ENCODE data around the gene FA2H.
"Not testable (repeated sequence)": the region's sequence is repeated elsewhere in the genome, so short reads cannot be mapped to it uniquely, and the experiment has no call there.

The FA2H gene

DNA sequence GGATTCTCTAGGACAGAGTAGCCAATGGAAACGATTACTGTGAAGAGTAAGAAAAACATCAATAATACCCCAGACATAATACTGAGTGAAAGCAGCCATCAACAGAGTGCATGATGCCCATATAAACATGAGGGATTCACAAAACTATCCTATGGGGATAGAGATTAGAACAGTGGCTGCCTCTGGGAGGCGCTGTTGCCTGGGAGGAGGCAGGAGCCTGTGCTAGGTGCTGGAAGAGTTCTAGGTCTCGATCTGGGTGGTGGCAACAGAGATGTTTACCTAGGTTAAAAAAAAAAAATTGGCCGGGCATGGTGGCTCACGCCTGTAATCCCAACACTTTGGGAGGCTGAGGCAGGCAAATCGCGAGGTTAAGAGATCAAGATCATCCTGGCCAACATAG is 7.9 kb downstream of the FA2H start:
- Histone ChIP-seq H3K4me1 (ENCODE audit: control insufficient read depth, insufficient read depth, low read length) (peaks cover 13% of the 10 kb centered on the region), H3K36me3 (ENCODE audit: control insufficient read depth, insufficient read depth, low read length) (no peaks in the 10 kb centered on the region), H3K9me3 (ENCODE audit: control insufficient read depth, low read length) (no peaks in the 10 kb centered on the region), H3K27me3 (ENCODE audit: control insufficient read depth, insufficient read depth, low read length) (no peaks in the 10 kb centered on the region), H3K9ac (ENCODE audit: low read length) (no peak overlapping the region), H3K4me3 (ENCODE audit: low read length) (no peak overlapping the region)

GRCh38 chr16:74764184-74764583 is 10.4 kb downstream of the FA2H start:
- not testable (repeated sequence) for H3K9ac ChIP-seq (ENCODE audit: low read length); H3K36me3 ChIP-seq (ENCODE audit: control insufficient read depth, insufficient read depth, low read length); H3K4me3 ChIP-seq (ENCODE audit: low read length); H3K9me3 ChIP-seq (ENCODE audit: control insufficient read depth, low read length); H3K27me3 ChIP-seq (ENCODE audit: control insufficient read depth, insufficient read depth, low read length)
- H3K4me1 ChIP-seq (ENCODE audit: control insufficient read depth, insufficient read depth, low read length) = peaks cover 18% of the 10 kb centered on the region

GRCh38 chr16:74761665-74762064 is 13.0 kb downstream of the FA2H start:
- Histone ChIP-seq H3K27me3 (ENCODE audit: control insufficient read depth, insufficient read depth, low read length) (no peaks in the 10 kb centered on the region), H3K4me1 (ENCODE audit: control insufficient read depth, insufficient read depth, low read length) (peaks cover 22% of the 10 kb centered on the region), H3K36me3 (ENCODE audit: control insufficient read depth, insufficient read depth, low read length) (no peaks in the 10 kb centered on the region), H3K9me3 (ENCODE audit: control insufficient read depth, low read length) (no peaks in the 10 kb centered on the region), H3K9ac (ENCODE audit: low read length) (no peak overlapping the region), H3K4me3 (ENCODE audit: low read length) (no peak overlapping the region)

- no peaks in the 10 kb centered on the region for H3K27me3 ChIP-seq (ENCODE audit: control insufficient read depth, insufficient read depth, low read length)
Measured at GRCh38 chr16:74760007-74760767, 14.4 kb downstream of the FA2H start.

GRCh38 chr16:74759564-74759963 is 15.1 kb downstream of the FA2H start:
- Histone ChIP-seq H3K4me1 (ENCODE audit: control insufficient read depth, insufficient read depth, low read length) (peaks cover 22% of the 10 kb centered on the region), H3K36me3 (ENCODE audit: control insufficient read depth, insufficient read depth, low read length) (no peaks in the 10 kb centered on the region), H3K9ac (ENCODE audit: low read length) (no peak overlapping the region), H3K27me3 (ENCODE audit: control insufficient read depth, insufficient read depth, low read length) (no peaks in the 10 kb centered on the region), H3K9me3 (ENCODE audit: control insufficient read depth, low read length) (no peaks in the 10 kb centered on the region), H3K4me3 (ENCODE audit: low read length) (no peak overlapping the region)

More at GRCh38 chr16:74760007-74760767, 14.4 kb downstream of the FA2H start:
- no peaks in the 10 kb centered on the region for H3K9me3 ChIP-seq (ENCODE audit: control insufficient read depth, low read length)
- H3K9ac ChIP-seq (ENCODE audit: low read length) = no peak overlapping the region
- H3K4me3 ChIP-seq (ENCODE audit: low read length) = no peak overlapping the region
- no peaks in the 10 kb centered on the region for H3K36me3 ChIP-seq (ENCODE audit: control insufficient read depth, insufficient read depth, low read length)
- peaks cover 22% of the 10 kb centered on the region for H3K4me1 ChIP-seq (ENCODE audit: control insufficient read depth, insufficient read depth, low read length)

GRCh38 chr16:74758801-74759200 is 15.8 kb downstream of the FA2H start:
- no peaks in the 10 kb centered on the region for H3K9me3 ChIP-seq (ENCODE audit: control insufficient read depth, low read length)
- H3K9ac ChIP-seq (ENCODE audit: low read length) = no peak overlapping the region
- no peaks in the 10 kb centered on the region for H3K36me3 ChIP-seq (ENCODE audit: control insufficient read depth, insufficient read depth, low read length)
- peaks cover 23% of the 10 kb centered on the region for H3K4me1 ChIP-seq (ENCODE audit: control insufficient read depth, insufficient read depth, low read length)
- no peaks in the 10 kb centered on the region for H3K27me3 ChIP-seq (ENCODE audit: control insufficient read depth, insufficient read depth, low read length)
- no peak overlapping the region for H3K4me3 ChIP-seq (ENCODE audit: low read length)

GRCh38 chr16:74757349-74757748 is 17.3 kb downstream of the FA2H start:
- Histone ChIP-seq H3K4me1 (ENCODE audit: control insufficient read depth, insufficient read depth, low read length) (peaks cover 28% of the 10 kb centered on the region), H3K27me3 (ENCODE audit: control insufficient read depth, insufficient read depth, low read length) (no peaks in the 10 kb centered on the region), H3K36me3 (ENCODE audit: control insufficient read depth, insufficient read depth, low read length) (no peaks in the 10 kb centered on the region), H3K9ac (ENCODE audit: low read length) (no peak overlapping the region), H3K9me3 (ENCODE audit: control insufficient read depth, low read length) (no peaks in the 10 kb centered on the region), H3K4me3 (ENCODE audit: low read length) (no peak overlapping the region)

GRCh38 chr16:74756203-74756602 is 18.4 kb downstream of the FA2H start:
- Histone ChIP-seq H3K9ac (ENCODE audit: low read length) (no peak overlapping the region), H3K27me3 (ENCODE audit: control insufficient read depth, insufficient read depth, low read length) (no peaks in the 10 kb centered on the region), H3K4me3 (ENCODE audit: low read length) (no peak overlapping the region), H3K36me3 (ENCODE audit: control insufficient read depth, insufficient read depth, low read length) (no peaks in the 10 kb centered on the region), H3K4me1 (ENCODE audit: control insufficient read depth, insufficient read depth, low read length) (peaks cover 28% of the 10 kb centered on the region), H3K9me3 (ENCODE audit: control insufficient read depth, low read length) (no peaks in the 10 kb centered on the region)

DNA sequence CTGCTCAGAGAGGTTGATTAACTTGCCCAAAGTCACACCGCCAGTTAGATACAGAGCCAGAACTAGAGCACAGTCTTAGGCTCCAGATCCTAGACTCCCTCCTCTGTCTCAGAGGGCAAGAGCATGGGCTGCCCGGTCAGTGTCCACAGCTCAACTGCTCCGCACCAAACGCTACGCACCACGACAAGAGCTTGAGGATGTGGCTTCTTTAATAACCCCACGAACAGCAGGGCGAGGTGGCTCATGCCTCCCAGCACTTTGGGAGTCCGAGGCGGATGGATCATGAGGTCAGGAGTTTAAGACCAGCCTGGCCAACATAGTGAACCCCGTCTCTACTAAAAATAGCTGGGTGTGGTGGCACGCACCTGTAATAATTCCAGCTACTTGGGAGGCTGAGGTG is 21.4 kb downstream of the FA2H start:
- H3K27me3 ChIP-seq (ENCODE audit: control insufficient read depth, insufficient read depth, low read length) = no peaks in the 10 kb centered on the region
- H3K4me1 ChIP-seq (ENCODE audit: control insufficient read depth, insufficient read depth, low read length) = peaks cover 6% of the 10 kb centered on the region
- H3K4me3 ChIP-seq (ENCODE audit: low read length) = no peak overlapping the region
- H3K9me3 ChIP-seq (ENCODE audit: control insufficient read depth, low read length) = no peaks in the 10 kb centered on the region
- no peak overlapping the region for H3K9ac ChIP-seq (ENCODE audit: low read length)
- no peaks in the 10 kb centered on the region for H3K36me3 ChIP-seq (ENCODE audit: control insufficient read depth, insufficient read depth, low read length)

GRCh38 chr16:74752756-74753155 is 21.9 kb downstream of the FA2H start:
- H3K9me3 ChIP-seq (ENCODE audit: control insufficient read depth, low read length) = no peaks in the 10 kb centered on the region
- H3K4me1 ChIP-seq (ENCODE audit: control insufficient read depth, insufficient read depth, low read length) = peaks cover 6% of the 10 kb centered on the region
- no peaks in the 10 kb centered on the region for H3K36me3 ChIP-seq (ENCODE audit: control insufficient read depth, insufficient read depth, low read length)
- no peak overlapping the region for H3K9ac ChIP-seq (ENCODE audit: low read length)
- H3K27me3 ChIP-seq (ENCODE audit: control insufficient read depth, insufficient read depth, low read length) = no peaks in the 10 kb centered on the region
- no peak overlapping the region for H3K4me3 ChIP-seq (ENCODE audit: low read length)

GRCh38 chr16:74752258-74752657 is 22.4 kb downstream of the FA2H start:
- H3K36me3 ChIP-seq (ENCODE audit: control insufficient read depth, insufficient read depth, low read length) = no peaks in the 10 kb centered on the region
- H3K4me3 ChIP-seq (ENCODE audit: low read length) = no peak overlapping the region
- peaks cover 6% of the 10 kb centered on the region for H3K4me1 ChIP-seq (ENCODE audit: control insufficient read depth, insufficient read depth, low read length)
- H3K9ac ChIP-seq (ENCODE audit: low read length) = no peak overlapping the region
- no peaks in the 10 kb centered on the region for H3K9me3 ChIP-seq (ENCODE audit: control insufficient read depth, low read length)
- no peaks in the 10 kb centered on the region for H3K27me3 ChIP-seq (ENCODE audit: control insufficient read depth, insufficient read depth, low read length)

DNA sequence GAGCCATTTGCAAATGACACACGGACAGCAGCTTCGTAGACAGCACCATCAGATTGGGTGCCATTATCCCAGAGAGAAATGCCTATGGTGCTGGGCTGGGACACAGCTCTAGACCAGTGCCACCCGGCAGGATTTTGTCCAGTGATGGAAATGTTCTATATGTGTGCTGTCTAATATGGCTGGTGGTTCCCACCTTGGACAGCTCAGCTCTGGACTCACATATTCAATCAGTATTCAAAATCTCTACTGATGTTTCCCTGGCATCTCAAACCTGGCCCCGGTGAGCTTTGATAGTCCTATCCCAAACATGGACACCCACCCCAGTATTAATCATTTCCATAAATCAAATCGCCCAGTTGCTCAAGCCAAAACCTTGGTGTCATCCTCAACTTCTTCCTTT is 23.0 kb downstream of the FA2H start:
- H3K9ac ChIP-seq (ENCODE audit: low read length) = no peak overlapping the region
- no peaks in the 10 kb centered on the region for H3K36me3 ChIP-seq (ENCODE audit: control insufficient read depth, insufficient read depth, low read length)
- H3K4me1 ChIP-seq (ENCODE audit: control insufficient read depth, insufficient read depth, low read length) = peaks cover 6% of the 10 kb centered on the region
- no peak overlapping the region for H3K4me3 ChIP-seq (ENCODE audit: low read length)
- H3K9me3 ChIP-seq (ENCODE audit: control insufficient read depth, low read length) = no peaks in the 10 kb centered on the region
- H3K27me3 ChIP-seq (ENCODE audit: control insufficient read depth, insufficient read depth, low read length) = no peaks in the 10 kb centered on the region
